ENCODE data around the gene SPO11. TPM values are rescaled to one million over a fixed set of nuclear protein-coding genes. Genes with fewer than 3 reads are reported as not detected.

Gene SPO11
- total and polyA plus RNA-seq, 2 experiments from 2014 or later, result not detected

GRCh38 chr20:57372581-57373350, 43.2 kb downstream of the SPO11 start:
- no peak for TF ChIP-seq NANOG (IDR thresholded peaks at IDR 0.05; ENCODE audit: borderline replicate concordance)
- no peak for TF ChIP-seq ETS1 (IDR thresholded peaks at IDR 0.05)
- no peak for TF ChIP-seq ZNF114 (CRISPR knock-in tag; IDR thresholded peaks at IDR 0.05)
- TF ChIP-seq ZNF462 (CRISPR knock-in tag; IDR thresholded peaks at IDR 0.05), result no peak
- TF ChIP-seq JUNB (IDR thresholded peaks at IDR 0.05; ENCODE audit: unreplicated experiment), result no peak
- TF ChIP-seq CTCF (conservative IDR thresholded peaks at IDR 0.05; ENCODE audit: low read depth in 2 of 2), result no peak
- TF ChIP-seq REST (IDR thresholded peaks at IDR 0.05; ENCODE audit: unreplicated experiment), result no peak
- no peak for TF ChIP-seq ZNF331 (CRISPR knock-in tag; IDR thresholded peaks at IDR 0.05; ENCODE audit: low read depth)
- TF ChIP-seq EZH2phosphoT487 (IDR thresholded peaks at IDR 0.05; ENCODE audit: unreplicated experiment), result no peak
- TF ChIP-seq CREB1 (CRISPR knock-in tag; IDR thresholded peaks at IDR 0.05; ENCODE audit: low read depth), result no peak
- no peak for ATAC-seq
- Mint-ChIP-seq H3K4me1 (peaks cover 21% of the 10 kb centered on the region), H3K36me3 (ENCODE audit: low read depth) (peaks cover 94% of the 10 kb centered on the region), H3K4me3 (no peak overlapping the region), H3K27ac (no peak overlapping the region), H3K27me3 (ENCODE audit: insufficient read depth, low read depth, poor library complexity) (peaks cover 14% of the 10 kb centered on the region), H3K9me3 (no peaks in the 10 kb centered on the region)
- H3K4me2 ChIP-seq, result no peak overlapping the region
- peaks cover 7% of the 10 kb centered on the region for H3K4me1 ChIP-seq (ENCODE audit: insufficient read depth)
- H3K36me3 ChIP-seq (ENCODE audit: insufficient read depth), result peaks cover 61% of the 10 kb centered on the region
- H2AFZ ChIP-seq, result no peak overlapping the region
- peaks cover 18% of the 10 kb centered on the region for H4K20me1 ChIP-seq (replicated peaks; ENCODE audit: insufficient read depth)
- no peaks in the 10 kb centered on the region; the same call in 1 of the 2 replicates for H3K79me2 ChIP-seq (replicated peaks; ENCODE audit: insufficient read depth)
- H3K9me2 ChIP-seq (ENCODE audit: insufficient read depth), result no peaks in the 10 kb centered on the region
- no peaks in the 10 kb centered on the region for H3F3A ChIP-seq (replicated peaks; ENCODE audit: low read depth)
- no peak overlapping the region for H3K4me3 ChIP-seq
- H3K27ac ChIP-seq (ENCODE audit: low read depth), result no peak overlapping the region
- H3K27me3 ChIP-seq (ENCODE audit: insufficient read depth), result no peaks in the 10 kb centered on the region
- no peak for DNase-seq (ENCODE audit: low spot score)

All from GM23338 (cell line).